NCI-H526 (cell line): Measurements from ENCODE around the gene CFAP20DC.
"Not testable (repeated sequence)": the region's sequence is repeated elsewhere in the genome, so short reads cannot be mapped to it uniquely, and the experiment has no call there.

Source experiments
- DNase-seq, 2 experiments: peaks; one replicate each; lab custom pipeline; 2025; lab: John Stamatoyannopoulos, UW

CFAP20DC gene

GRCh38 chr3:58962816-58963215 lies 87.0 kb downstream of the CFAP20DC start:
- no peak for DNase-seq

- DNase-seq = no peak
Measured at GRCh38 chr3:58962040-58962651, 87.7 kb downstream of the CFAP20DC start.

GRCh38 chr3:58955308-58955707 lies 94.5 kb downstream of the CFAP20DC start:
- DNase-seq = no peak

GRCh38 chr3:58953288-58953687 lies 96.5 kb downstream of the CFAP20DC start:
- no peak for DNase-seq

- no peak for DNase-seq
Measured at GRCh38 chr3:58952128-58952917, 97.5 kb downstream of the CFAP20DC start.

- no peak for DNase-seq
Measured at GRCh38 chr3:58948018-58948417, 101.8 kb downstream of the CFAP20DC start.

- DNase-seq = no peak
Measured at GRCh38 chr3:58946875-58947274, 103.0 kb downstream of the CFAP20DC start.

GRCh38 chr3:58938057-58938456 lies 111.8 kb downstream of the CFAP20DC start:
- no peak for DNase-seq

- no peak for DNase-seq
Measured at GRCh38 chr3:58924578-58924977, 125.2 kb downstream of the CFAP20DC start.

- DNase-seq = no peak
Measured at GRCh38 chr3:58900386-58900785, 149.4 kb downstream of the CFAP20DC start.

- DNase-seq = no peak
Measured at GRCh38 chr3:58899953-58900298, 149.9 kb downstream of the CFAP20DC start.

- DNase-seq = peak; percentile 2 to 3
Measured at GRCh38 chr3:58899159-58899952, 150.5 kb downstream of the CFAP20DC start.

GRCh38 chr3:58898513-58898912 lies 151.3 kb downstream of the CFAP20DC start:
- no peak for DNase-seq

GRCh38 chr3:58897646-58898045 lies 152.2 kb downstream of the CFAP20DC start:
- no peak for DNase-seq

- not testable (repeated sequence) for DNase-seq
Measured at GRCh38 chr3:58895678-58896077, 154.1 kb downstream of the CFAP20DC start.

GRCh38 chr3:58892526-58892925 lies 157.3 kb downstream of the CFAP20DC start:
- not testable (repeated sequence) for DNase-seq

- no peak for DNase-seq
Measured at GRCh38 chr3:58888087-58888486, 161.7 kb downstream of the CFAP20DC start.

- no peak for DNase-seq
Measured at GRCh38 chr3:58884453-58884852, 165.4 kb downstream of the CFAP20DC start.

- no peak for DNase-seq
Measured at GRCh38 chr3:58880182-58880581, 169.6 kb downstream of the CFAP20DC start.

GRCh38 chr3:58874795-58875194 lies 175.0 kb downstream of the CFAP20DC start:
- DNase-seq = no peak

GRCh38 chr3:58874248-58874741 lies 175.5 kb downstream of the CFAP20DC start:
- no peak for DNase-seq

- no peak for DNase-seq
Measured at GRCh38 chr3:58868097-58868779, 181.6 kb downstream of the CFAP20DC start.
